Peyer's patch (tissue), 4 donors: ENCODE measurements around the gene QRFP. TPM values are rescaled to one million over a fixed set of nuclear protein-coding genes. Genes with fewer than 3 reads are reported as not detected.

ENCODE experiments used
- DNase-seq, 3 donors: peaks; one replicate each; pipeline ENCODE4 v3.0.0-alpha.2; 2017 to 2019
- H3K27ac ChIP-seq, 4 donors: fragments of 200-600 bp; sonication (generic); one replicate each; pipeline ENCODE4 v1.5.1; 2016 to 2019
- H3K27me3 ChIP-seq, 2 donors: fragments of 200-600 bp; sonication (generic); one replicate each; pipeline ENCODE4 v1.5.1; 2019
- H3K36me3 ChIP-seq, 3 donors: fragments of 200-600 bp; sonication (generic); one replicate each; pipeline ENCODE4 v1.5.1; 2016 to 2019
- H3K4me1 ChIP-seq, 4 donors: fragments of 200-600 bp; sonication (generic); one replicate each; pipeline ENCODE4 v1.5.1; 2016 to 2019
- H3K4me3 ChIP-seq, 4 donors: fragments of 200-600 bp; sonication (generic); 1 replicate in 3 of 4; 2 replicates in 1 of 4; pipeline ENCODE4 v1.5.1; 2016 to 2019; ENCODE audit warnings: mild to moderate bottlenecking in 1 of 4
- H3K9me3 ChIP-seq, 4 donors: fragments of 200-600 bp; sonication (generic); one replicate each; pipeline ENCODE4 v1.5.1; 2016 to 2019; ENCODE audit warnings: mild to moderate bottlenecking in 1 of 4
- POLR2A ChIP-seq, 2 donors: fragments of 450-650 bp; IDR thresholded peaks; one replicate each; pipeline ENCODE4 v1.5.1; 2017; ENCODE audit warnings: antibody characterized with exemption in 2 of 2, mild to moderate bottlenecking in 2 of 2, moderate library complexity in 2 of 2
- total RNA-seq, 4 donors: library from RNA; depleted of rRNA; stranded (reverse); fragments of >200 nt; gene quantifications; one replicate each; pipeline ENCODE4 v1.1.0, GENCODE V29; 2016
- TF ChIP-seq, protein P1 (sequence below), 6 experiments: fragments of 450-650 bp in 4 of 6; fragments of 200-600 bp in 2 of 6; sonication (generic) in 1 of 6; IDR thresholded peaks; one replicate each; pipeline ENCODE4 v1.5.1; 2017 to 2019; ENCODE audit warnings: antibody characterized with exemption in 6 of 6, mild to moderate bottlenecking in 3 of 6, moderate library complexity in 1 of 6

QRFP gene
- total RNA-seq, 4 donors from 2014 or later, result not detected

DNA sequence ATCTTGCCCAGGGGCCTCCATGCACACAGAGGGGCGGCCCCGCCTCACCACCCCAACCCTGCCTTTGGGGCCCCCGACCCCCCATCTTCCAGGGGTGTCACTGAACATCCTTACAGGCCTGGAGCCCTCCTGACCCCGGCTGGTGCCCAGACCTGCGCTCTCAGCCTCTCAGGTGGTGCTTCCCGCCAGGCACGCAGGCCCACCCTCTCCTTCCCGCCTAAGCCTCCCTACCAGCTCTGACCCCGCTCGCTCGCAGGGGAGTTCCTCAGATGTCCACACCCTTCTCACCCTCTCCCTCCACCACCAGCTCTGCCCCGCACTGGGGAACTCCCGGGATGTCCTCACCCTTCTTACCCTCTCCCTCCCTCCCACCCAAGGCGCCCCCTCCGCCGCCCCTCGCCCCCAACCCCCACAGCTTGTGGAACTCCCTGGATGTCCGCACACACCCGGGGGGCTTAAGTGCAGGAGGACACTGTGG, 12.3 kb upstream of the QRFP start:
- Histone ChIP-seq H3K9me3 (no peaks in the 10 kb centered on the region), H3K27me3 (no peaks in the 10 kb centered on the region), H3K4me3 (no peak overlapping the region), H3K27ac (no peak overlapping the region), H3K4me1 (no peaks in the 10 kb centered on the region), H3K36me3 (no peaks in the 10 kb centered on the region)
- TF ChIP-seq POLR2A (IDR thresholded peaks at IDR 0.05), result no peak
- TF ChIP-seq, protein P1, sequence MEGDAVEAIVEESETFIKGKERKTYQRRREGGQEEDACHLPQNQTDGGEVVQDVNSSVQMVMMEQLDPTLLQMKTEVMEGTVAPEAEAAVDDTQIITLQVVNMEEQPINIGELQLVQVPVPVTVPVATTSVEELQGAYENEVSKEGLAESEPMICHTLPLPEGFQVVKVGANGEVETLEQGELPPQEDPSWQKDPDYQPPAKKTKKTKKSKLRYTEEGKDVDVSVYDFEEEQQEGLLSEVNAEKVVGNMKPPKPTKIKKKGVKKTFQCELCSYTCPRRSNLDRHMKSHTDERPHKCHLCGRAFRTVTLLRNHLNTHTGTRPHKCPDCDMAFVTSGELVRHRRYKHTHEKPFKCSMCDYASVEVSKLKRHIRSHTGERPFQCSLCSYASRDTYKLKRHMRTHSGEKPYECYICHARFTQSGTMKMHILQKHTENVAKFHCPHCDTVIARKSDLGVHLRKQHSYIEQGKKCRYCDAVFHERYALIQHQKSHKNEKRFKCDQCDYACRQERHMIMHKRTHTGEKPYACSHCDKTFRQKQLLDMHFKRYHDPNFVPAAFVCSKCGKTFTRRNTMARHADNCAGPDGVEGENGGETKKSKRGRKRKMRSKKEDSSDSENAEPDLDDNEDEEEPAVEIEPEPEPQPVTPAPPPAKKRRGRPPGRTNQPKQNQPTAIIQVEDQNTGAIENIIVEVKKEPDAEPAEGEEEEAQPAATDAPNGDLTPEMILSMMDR (IDR thresholded peaks at IDR 0.05), result no peak
- no peak for DNase-seq

- TF ChIP-seq, protein P1 (IDR thresholded peaks at IDR 0.05), result no peak
- no peak for TF ChIP-seq POLR2A (IDR thresholded peaks at IDR 0.05)
- no peaks in the 10 kb centered on the region for H3K27me3 ChIP-seq
- no peaks in the 10 kb centered on the region for H3K4me1 ChIP-seq
- no peaks in the 10 kb centered on the region for H3K36me3 ChIP-seq
- H3K4me3 ChIP-seq, result no peak overlapping the region
- no peak for DNase-seq
- H3K27ac ChIP-seq, result no peak overlapping the region
- H3K9me3 ChIP-seq, result no peaks in the 10 kb centered on the region
These were observed 11.7 kb upstream of the QRFP start for GRCh38 chr9:130908146-130908877.

DNA sequence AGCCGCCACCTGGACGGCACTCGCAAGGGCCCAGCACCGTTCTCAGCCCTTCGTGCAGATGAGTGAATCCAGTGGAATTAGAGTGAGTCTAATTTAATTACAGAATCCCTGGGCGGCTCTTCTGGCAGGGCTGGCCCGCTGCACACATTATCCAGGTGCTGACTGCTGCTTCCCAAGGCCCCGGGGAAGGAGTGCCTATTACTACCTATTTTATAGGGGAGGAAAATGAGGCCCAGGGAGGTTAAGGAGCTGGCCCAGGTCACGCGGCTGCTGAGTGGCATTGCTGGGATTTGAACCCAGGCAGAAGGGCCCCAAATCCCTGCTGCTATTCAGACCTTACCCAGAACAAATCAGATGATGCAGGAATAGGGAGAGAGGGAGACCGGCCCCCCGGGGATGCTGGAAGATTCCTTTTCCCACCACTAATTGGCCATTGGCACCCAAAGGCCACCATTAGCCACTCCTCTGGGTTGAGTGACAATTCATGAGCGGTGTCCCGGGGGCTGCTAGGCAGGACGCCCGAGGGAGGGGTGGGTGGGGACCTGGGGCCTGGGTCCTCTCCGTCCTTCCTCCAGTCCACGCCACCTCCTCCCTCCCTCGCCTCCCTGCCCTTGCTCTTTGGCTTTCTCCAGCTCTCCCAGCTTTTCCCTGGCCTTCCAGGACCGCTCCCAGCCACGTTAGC, 10.3 kb upstream of the QRFP start:
- DNase-seq, result no peak
- H3K4me1 ChIP-seq, result no peaks in the 10 kb centered on the region
- H3K27ac ChIP-seq, result no peak overlapping the region
- H3K27me3 ChIP-seq, result no peaks in the 10 kb centered on the region
- TF ChIP-seq, protein P1 (IDR thresholded peaks at IDR 0.05), result no peak
- TF ChIP-seq POLR2A (IDR thresholded peaks at IDR 0.05), result no peak
- no peaks in the 10 kb centered on the region for H3K36me3 ChIP-seq
- no peaks in the 10 kb centered on the region for H3K9me3 ChIP-seq
- no peak overlapping the region for H3K4me3 ChIP-seq

DNA sequence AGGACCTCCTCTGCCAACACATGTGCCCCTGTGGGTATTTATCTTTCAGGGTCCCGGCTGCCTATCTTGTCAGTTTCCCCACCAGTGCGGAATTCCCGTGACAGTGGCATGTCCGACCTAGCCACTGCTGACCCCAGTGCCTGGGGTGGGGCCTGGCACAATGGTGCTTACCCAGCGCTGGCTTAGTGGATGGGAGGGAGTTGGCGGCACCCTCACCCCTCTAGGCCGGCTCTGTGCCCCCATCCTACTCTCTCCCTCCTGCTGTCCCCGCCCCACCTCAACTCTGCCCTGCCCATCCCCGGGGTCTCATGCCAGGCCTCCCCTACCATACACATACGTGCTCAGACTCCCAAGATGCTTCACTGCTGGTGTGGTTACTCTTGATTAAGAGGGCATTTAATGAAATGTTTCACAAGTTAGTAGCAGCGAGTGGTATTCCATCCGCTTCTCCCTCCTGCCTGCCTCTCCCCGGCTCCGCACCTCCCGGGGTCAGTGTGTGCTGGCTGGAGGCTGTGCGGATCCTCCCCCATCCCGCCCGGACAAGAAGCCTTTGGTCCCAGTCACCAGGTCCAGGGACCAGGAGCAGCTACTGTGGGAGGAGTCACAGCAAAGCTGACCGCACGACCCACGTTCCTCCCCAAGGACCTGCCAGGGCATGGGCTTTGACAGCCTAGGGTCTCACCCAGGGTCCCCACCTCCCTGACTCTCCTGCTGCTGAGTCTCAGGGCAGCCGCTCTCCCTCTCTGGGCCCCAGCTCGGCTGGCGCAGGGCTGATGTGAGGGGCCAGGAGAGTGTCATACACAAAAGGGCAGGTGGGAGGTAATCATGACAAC, 9.5 kb upstream of the QRFP start:
- no peaks in the 10 kb centered on the region for H3K36me3 ChIP-seq
- TF ChIP-seq, protein P1 (IDR thresholded peaks at IDR 0.05), result no peak
- no peak for TF ChIP-seq POLR2A (IDR thresholded peaks at IDR 0.05)
- no peak for DNase-seq
- no peaks in the 10 kb centered on the region for H3K4me1 ChIP-seq
- no peak overlapping the region for H3K27ac ChIP-seq
- H3K4me3 ChIP-seq, result no peak overlapping the region
- no peaks in the 10 kb centered on the region for H3K27me3 ChIP-seq
- no peaks in the 10 kb centered on the region for H3K9me3 ChIP-seq

DNA sequence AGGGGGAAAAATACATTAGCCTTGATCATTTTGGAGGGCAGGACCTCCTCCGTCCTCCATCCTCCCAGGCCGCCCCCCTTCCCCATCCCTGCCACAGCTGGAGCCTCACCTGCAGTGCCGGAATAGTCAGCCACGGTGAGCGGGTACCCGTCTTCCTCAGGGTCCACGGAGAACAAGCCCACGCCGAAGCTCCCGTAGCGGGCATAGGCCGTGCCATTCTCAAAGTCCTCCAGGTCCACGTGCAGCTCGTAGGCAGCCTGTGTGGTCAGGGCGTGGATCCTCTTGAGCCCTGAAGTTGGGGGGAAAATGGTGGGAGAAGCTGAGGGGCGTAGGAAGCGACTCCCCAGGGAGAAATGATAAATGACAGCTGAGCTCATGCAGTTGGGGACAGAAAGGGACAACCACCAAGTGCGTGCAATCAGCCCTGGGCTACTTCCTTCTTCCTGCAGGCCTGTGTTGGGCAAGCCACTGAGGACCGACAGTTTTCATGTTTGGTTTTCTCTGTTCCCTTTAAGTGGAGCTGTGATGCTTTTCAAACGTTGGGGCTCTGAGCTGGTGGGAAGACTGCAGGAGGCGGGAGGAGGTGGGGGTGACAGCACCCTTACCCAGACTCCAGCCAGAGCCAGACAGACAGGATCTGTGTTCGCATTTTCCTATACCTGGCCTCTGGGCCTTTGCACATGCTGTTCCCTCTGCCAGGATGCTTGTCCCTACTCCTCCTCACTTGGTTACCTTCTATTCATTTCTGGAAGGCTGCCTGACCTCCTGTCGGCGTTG, 8.7 kb upstream of the QRFP start:
- Histone ChIP-seq H3K4me3 (no peak overlapping the region), H3K27ac (no peak overlapping the region), H3K9me3 (no peaks in the 10 kb centered on the region), H3K4me1 (no peaks in the 10 kb centered on the region), H3K27me3 (no peaks in the 10 kb centered on the region), H3K36me3 (no peaks in the 10 kb centered on the region)
- no peak for DNase-seq
- TF ChIP-seq, protein P1 (IDR thresholded peaks at IDR 0.05), result no peak
- no peak for TF ChIP-seq POLR2A (IDR thresholded peaks at IDR 0.05)
